Ureter (tissue), 1 donor: ENCODE measurements around the gene ATOH8. TPM values are rescaled to one million over a fixed set of nuclear protein-coding genes. Genes with fewer than 3 reads are reported as not detected.

Experiments
- DNase-seq: peaks from one replicate; pipeline ENCODE4 v3.0.0-alpha.2; 2020; ENCODE audit warnings: low spot score
- total RNA-seq: library from RNA; stranded (reverse); gene quantifications from one replicate; pipeline ENCODE4 v1.2.4, GENCODE V29; 2023
- donor health status: DM: yes; HTN: yes; CAD: no.

Gene ATOH8
- total RNA-seq, 1 donor from 2014 or later: 21.8 TPM

GRCh38 chr2:85770786-85771409, 17.1 kb downstream of the ATOH8 start:
- DNase-seq: no peak

DNA sequence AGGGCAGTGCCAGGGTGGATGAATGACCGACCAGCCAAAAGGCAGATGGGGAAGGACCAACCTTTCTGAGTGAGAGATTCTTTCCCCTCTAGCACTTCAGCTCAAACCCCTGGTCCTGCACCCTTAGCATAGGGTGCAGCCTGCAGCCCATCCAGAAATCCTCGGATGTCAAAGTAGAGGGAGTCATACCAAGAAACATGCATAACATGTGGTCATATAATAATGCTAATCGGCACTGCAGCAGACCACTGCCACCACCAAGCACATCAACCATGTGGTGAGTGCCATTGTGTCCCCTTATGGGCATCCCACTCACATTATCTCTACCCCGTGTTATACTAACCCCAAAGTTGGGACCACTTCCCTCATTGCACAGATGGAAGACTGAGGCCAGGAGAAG, 17.7 kb downstream of the ATOH8 start:
- no peak for DNase-seq

- peak; percentile 97 for DNase-seq
These were observed 18.4 kb downstream of the ATOH8 start for GRCh38 chr2:85772019-85772745.

DNA sequence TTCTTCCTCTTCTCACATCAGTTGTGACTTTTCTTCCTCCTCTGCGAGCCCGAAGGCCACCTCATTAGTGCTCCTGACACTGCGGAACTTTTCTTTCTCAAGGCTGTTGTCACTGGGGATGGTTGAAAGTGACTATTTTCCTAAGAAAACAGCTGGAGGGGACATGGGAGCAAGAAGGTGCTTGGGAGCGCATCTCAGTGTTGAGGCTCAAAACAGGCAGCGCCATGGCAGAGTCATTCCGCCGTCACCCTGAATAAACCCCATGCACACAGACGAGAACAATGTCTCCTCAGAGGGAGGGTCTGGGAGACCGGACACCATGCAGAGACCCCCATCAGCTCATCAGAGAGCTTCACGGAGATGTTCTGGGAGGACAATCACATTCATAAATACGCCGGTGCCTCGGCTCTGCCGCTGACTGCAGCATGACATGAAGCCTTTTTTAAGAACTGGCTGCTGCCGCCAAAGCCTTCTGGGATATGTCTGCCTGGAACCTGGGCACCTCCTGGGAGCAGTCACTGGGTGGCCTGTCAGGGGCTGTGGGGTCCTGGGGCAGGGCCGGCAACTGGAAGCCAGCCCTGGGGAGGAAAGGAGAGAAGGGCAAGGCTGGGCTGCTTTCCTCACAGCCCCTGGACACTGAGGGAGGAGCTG, 19.2 kb downstream of the ATOH8 start:
- DNase-seq: no peak

GRCh38 chr2:85773692-85774091, 19.9 kb downstream of the ATOH8 start:
- DNase-seq: no peak

DNA sequence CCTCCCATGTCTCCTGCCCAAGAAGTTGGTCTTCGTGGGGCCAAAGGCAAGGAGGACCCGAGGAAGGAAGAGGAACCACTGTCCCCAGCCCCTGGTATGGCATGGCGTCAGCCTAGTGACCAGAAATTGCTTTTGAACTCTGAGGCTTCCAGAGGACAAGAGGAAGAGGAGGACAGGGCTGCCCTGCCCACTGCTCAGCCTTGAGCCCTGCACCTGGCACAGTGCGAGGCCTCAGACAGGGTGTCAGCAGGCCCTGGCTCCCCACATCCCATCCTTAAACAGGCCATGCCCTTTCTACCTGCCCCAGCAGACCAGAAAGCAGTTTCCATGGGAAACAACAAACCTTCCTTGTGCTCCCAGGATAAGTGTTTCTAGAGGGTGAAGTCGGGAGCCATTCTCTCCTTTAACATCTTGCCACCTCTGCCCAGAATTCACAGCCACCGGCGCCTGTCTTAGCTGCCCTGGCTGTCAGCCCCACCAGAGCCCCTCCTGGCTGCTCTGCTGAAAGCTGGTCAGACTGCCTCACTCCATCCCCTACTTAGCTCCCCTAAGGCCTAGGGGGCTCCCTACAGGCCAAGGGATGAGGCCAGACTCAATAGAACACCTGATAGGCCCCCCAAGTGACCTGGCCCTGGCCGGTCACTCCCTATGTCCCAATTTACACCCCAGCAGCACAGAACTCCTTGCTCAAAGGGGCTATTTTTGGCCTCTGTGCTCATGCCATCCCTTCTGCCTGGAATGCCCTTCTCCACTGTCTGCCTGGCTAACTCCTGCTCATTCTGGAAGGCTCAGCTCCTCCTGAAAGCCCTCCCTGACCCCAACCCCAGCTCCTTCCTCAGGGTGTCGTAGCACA, 20.6 kb downstream of the ATOH8 start:
- no peak for DNase-seq

DNA sequence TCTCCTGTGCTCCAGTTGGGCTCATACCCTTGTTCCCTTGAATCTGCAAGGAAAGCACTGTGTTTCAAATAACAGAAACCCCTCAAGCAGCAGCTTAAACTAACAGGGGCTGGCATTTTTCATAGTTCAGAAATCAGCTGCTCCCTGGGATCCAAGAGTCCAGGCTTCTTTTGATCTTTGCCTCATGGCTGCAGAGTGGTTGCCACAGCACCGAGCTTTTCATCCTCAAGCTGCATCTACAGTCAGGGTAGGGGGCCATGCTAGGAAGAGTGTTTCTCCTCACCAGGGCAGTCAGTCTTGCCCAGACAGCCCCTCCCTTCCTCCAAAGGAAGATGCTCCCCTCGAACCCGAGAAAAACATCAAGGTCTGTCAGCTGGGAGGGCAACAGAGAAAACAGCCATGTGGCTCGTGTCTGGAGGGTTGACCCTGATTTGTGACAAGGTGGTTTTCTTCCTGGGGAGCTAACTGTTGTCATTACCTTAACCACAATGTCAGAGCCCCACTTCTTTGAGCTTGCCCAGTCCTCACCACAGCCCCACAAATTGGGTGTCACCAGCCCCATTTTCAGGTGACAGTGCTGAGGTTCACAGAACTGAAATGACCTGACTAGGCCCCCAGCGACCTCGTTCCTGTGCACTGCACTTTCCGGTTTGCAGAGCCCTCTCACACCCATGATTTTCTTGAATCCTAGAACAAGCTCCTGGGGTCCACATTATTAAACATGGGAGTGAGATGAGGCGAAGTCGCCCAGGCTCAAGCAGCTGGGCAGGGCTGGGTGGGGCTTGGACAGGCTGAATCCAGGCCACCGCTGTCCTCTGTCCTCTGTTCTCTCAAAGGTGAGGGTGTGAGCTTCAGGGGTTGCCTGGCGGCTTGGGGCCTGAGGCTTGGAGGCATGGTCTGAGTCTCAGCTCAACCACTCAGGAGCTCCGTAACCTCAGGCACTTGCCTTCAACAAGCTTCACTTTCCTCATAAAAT, 21.9 kb downstream of the ATOH8 start:
- no peak for DNase-seq

- DNase-seq: no peak
These were observed 22.9 kb downstream of the ATOH8 start for GRCh38 chr2:85776672-85777071.

DNA sequence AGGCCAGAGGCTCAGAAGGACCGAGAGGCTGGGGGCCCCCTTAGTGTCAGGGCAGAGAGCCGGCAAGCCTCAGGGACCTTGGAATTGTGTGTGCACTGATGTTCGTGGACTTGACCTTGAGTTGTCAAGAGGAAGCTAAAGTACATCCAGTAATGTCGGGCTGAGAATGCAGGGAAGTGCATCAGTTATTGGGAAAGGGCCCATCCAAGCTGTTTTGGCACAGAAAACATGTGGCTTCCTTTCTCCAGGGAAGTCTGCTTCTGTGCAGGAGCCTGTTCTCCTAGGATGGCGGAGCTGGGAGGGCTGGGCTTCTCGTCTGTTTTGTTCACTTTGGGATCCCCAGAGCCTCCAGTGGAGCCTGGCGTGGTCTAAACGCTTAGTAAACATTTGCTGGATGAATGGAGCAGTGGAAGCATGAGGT, 23.7 kb downstream of the ATOH8 start:
- DNase-seq: no peak

DNA sequence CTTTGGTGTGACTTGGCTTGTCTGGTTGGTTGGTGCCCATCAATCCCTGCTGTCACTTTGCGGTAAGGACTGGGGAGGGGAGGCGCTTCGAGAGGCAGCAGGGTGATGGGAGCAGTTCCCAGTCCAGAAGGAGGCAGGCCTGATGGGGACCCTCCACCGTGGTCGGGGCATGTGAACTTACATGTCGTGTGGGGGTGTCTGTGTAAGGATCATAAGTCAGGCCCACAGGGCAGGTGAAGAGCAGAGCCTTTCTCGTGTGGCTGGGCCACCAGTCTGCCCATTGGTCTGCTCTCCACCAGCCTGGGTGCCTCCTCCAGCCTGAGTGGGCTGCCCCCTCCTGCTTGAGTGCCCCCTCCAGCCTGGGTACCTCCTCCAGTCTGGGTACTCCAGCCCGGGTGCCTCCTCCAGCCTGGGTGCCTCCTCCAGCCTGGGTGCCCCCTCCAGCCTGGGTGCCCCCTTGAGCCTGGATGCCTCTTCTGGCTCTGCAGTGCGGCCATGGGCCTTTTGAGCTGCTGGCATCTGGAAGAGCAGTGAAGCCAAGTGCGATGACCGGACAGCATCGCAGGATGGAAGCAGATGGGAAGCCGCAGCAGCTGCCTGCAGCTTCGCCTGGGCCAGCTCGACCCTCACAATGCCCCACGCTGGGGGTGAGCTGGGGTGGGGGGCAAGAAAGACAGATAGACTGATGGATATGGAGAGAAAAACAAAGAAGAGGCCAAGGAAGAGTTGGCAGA, 25.0 kb downstream of the ATOH8 start:
- DNase-seq: no peak

GRCh38 chr2:85779641-85780315, 26.0 kb downstream of the ATOH8 start:
- DNase-seq: no peak

GRCh38 chr2:85780316-85781012, 26.7 kb downstream of the ATOH8 start:
- DNase-seq: no peak

DNA sequence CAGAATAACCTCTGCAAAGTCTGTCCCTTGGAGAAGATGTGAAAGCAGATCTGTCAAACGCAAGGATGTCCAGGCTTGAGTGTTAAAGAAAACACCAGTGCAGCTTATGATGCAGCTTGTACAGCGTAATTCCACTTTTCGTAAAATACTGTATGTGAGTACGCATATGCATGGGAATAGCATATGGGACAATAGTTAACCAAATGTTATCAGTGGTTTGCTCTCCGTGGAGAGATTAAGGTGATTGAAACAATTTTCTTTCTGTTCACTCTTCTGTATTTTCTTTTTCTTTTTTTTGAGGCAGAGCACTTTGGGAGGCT, 27.2 kb downstream of the ATOH8 start:
- DNase-seq: no peak

GRCh38 chr2:85783796-85784195, 30.0 kb downstream of the ATOH8 start:
- DNase-seq: no peak

- DNase-seq: no peak
These were observed 30.7 kb downstream of the ATOH8 start for GRCh38 chr2:85784474-85784986.

DNA sequence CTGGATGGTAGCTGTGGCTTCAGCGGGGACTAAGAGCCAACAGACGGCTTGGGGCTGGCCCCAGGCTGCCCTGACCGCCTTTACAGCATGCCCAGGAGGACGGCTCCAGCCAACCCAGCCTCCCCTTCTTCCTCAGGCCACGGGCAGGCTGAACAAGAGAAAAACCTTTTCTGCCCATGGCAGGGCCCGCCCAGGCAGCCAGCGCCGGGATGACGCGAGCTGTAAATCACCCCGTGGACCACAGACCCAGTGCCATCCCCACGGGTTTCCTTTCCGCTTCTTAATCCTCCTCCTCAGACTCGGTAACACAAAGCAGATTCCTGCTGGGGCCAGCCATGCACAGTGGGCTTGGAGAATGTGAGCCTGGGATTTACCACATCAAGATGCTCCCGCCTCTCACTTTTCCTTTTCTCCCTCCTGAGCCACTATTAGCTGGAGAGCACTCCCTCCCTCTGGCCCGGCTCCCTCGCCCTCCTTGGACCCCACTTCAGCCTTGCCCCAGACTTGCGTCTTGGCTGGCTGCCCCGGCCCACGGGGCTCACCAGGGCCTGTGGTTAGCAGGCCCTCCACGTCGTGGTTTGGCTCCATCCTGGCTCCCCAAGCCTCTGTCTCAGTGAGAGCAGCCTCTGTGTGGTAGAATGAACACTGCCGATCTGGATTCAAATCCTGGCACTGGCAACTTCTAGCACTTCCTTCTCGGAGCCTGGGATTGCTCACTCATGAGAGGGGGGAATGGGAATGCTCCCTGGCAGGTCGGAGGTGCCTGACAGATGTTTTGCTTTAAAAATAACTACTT, 31.4 kb downstream of the ATOH8 start:
- DNase-seq: no peak

DNA sequence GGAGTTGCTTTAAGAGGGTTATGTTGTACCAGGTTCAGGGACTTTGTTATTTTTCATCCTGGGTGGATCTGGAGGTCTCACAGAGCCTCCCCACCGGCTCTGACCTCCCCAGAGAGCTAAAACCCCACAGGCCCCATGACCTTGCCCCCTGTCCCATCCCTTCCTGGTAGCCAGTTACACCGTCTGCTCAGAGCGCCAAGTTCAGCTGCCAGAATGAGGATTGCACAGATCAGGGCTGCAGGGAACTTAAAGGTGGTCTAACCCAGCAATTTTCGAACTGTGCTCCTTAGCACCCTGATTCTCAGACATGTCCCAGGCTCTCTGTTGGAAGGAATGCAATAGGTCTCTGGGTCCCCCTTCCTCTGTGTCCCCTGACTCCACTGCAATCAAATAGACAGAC, 32.1 kb downstream of the ATOH8 start:
- no peak for DNase-seq

DNA sequence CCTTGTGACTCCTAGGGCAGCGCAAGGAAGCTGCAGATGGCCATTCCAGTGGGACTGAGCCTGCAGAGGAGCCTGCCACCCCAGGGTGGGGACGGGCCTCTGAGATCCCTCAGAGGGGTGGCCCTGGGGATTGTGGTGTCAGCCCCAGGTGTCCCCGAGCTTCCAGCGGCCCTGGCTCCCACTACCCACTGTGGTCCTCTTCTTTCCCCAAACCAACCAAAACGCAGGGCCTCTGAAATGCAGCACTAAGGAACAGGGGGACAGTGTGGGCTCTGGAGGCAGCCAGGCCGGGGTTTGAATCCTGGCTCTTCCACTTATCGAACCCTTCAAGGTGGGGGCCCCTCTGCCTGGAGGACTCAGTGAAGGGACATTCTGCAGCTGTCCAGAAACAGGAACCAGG, 32.7 kb downstream of the ATOH8 start:
- no peak for DNase-seq
